ENCODE data around the gene WFDC5. TPM values are rescaled to one million over a fixed set of nuclear protein-coding genes. Genes with fewer than 3 reads are reported as not detected.
"Not testable (repeated sequence)": the region's sequence is repeated elsewhere in the genome, so short reads cannot be mapped to it uniquely, and the experiment has no call there.

The WFDC5 gene, protein sequence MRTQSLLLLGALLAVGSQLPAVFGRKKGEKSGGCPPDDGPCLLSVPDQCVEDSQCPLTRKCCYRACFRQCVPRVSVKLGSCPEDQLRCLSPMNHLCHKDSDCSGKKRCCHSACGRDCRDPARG
- polyA plus RNA-seq (ENCODE audit: insufficient read length) = not detected

DNA sequence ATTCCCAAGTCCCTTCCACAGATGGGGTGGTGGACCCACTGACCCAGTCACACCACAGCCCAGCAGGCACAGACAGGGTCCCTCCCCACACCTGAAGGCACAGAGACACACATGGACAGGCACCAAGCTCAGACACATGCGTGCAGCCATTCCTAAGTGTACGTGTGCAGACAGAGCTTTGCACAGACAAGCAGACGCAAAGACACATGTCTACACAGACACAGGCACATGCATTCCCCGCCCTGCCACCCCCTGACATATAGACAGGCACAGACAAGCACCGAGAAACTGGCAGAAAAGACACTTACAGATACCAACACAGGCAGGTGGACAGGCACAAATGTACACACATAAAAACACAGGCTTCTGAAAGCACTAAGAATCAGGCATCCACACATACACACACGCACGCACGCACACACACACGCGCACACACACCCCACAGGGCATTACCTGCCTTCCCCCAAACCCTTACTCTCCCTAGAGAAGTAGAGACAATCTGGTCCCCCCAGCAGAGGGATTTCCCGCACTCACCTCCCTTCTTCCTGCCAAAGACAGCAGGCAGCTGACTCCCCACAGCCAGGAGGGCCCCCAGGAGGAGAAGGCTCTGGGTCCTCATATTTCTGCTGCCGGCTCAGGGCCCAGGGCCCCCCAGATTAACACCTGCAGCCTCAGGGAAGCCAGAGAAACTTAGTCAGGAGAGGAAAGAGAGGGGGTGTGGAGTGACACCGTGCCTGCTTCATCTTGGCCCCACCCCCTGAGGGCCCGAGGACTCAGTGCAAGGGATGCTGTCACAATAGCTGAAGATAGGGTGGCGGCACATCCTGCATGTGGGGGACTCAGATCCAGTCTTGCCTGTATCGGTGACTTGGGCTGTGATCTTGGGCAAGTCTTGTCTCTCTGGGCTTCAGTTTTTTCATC is at the start of gene WFDC5:
Gene WFDC5 (minus strand): TSS at position 710 of the 921 bp plus-strand sequence. CDS start 91 bp downstream, at position 619.
- DNase-seq (ENCODE audit: low read depth) = no peak

DNA sequence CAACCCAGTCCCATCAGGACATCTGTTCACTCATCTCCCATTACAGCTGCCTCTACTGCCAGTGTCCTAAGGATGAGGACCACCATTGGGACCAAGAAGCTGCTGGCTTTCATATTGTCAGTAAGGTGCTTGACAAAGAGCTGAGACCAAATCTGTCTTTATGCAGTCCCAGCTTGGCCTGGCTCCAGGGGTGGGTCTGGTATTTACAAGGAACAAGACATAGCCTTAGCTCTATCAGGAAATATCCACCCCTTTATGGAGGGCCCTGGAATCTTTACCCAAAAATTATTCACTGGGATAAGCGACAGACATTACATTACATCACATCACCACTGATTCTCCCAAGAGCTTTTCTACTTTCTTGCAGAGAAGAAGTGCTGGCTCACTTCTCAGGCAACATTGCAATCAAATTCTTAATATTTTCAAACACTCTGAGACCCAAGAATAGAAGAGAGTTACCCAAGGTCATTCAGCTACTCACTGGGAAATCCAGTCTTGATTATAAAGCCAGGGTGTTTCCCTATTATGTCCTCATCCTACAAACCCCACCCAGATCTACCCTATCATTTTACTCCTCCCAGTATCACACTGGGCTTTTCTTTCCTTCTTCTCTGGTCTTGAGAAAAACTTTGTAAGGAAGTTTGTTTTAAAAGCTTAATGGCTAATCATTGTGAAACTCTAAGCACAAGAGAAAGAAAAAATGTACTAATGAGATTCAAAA is 48.3 kb upstream of the WFDC5 start:
- DNase-seq (ENCODE audit: low read depth) = no peak

DNA sequence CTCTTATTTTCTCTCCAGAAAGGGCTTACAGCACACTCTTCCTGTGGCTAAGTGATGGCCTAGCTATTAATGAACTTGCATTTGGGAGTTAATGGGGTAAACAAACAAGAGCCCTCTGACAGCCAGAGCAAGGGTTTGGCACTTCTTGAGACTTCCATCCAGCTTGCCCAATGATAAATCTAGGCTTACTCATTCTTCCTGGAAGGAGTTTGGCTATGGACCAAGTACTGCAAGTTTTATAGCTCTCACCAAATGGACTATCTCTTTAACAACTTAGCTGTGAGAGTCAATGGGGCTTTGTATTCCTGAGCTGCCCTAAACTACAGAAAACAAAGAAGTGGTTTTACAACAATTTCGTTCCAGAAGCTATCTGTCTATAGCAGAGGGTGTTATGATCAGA is 43.0 kb upstream of the WFDC5 start:
- no peak for DNase-seq (ENCODE audit: low read depth)

DNA sequence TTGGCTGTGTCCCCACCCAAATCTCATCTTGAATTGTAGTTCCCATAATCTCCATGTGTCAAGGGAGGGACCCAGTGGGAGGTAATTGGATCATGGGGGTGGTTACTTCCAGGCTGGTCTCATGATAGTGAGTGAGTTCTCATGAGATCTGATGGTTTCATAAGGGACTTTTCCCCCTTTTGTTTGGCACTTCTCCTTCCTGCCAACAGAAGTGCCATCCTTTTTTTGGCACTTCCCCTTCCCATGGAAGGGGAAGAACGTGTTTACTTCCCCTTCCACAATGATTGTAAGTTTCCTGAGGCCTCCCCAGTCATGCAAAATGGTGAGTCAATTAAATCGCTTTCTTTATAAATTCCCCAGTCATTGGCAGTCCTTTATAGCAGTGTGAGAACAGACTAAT is 41.7 kb upstream of the WFDC5 start:
- no peak for DNase-seq (ENCODE audit: low read depth)

DNA sequence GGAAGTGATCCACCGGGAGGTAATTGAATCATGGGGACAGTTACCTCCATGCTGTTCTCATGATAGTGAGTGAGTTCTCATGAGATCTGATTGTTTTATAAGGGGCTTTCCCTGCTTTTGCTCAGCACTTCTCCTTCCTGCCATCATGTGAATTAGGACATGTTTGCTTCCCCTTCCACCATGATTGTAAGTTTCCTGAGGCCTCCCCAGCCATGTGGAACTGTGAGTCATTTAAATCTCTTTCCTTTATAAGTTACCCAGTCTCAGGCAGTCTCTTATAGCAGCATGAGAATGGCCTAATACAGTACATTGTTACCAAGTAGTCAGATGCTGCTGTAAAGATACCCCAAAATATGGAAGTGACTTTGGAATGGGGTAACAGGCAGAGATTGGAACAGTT is 39.8 kb upstream of the WFDC5 start:
- DNase-seq (ENCODE audit: low read depth) = not testable (repeated sequence)

DNA sequence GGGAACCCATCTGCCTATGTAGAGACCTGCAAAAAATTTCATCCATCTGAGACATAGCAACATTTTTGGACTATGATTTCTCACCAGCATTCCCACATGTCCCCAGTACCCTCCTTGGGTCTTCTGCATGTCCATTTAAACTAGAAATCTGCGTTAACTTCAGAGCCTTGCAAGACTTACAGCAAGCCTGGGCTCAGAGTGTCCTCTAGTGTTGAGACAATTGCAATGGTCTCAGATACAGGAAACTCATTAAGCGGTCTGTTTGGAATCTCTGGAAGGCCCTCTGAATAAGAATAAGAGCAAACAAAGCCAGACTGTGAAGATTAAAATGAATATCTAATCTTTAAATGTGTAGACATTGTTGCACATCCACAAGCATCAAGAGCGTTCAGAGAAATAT is 39.2 kb upstream of the WFDC5 start:
- DNase-seq (ENCODE audit: low read depth) = no peak

DNA sequence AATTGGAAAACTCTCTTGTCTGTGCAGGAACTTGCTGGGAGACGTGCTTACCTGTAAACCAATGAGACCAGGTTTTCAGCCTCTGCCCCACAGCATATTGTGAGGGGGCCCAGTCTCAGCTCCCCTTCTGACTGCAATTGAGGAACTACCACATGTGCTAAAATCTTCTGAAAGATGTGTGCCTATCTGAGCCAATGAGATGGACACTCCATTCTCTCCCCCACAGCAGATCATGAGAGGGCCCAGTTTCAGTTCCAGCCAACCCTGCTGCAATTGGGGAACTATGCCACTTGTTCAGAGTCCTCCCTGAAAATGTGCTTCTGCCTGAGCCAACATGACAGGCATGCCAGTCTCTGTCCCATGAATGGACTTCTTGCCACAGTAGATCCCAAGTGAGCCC is 38.8 kb upstream of the WFDC5 start:
- no peak for DNase-seq (ENCODE audit: low read depth)

DNA sequence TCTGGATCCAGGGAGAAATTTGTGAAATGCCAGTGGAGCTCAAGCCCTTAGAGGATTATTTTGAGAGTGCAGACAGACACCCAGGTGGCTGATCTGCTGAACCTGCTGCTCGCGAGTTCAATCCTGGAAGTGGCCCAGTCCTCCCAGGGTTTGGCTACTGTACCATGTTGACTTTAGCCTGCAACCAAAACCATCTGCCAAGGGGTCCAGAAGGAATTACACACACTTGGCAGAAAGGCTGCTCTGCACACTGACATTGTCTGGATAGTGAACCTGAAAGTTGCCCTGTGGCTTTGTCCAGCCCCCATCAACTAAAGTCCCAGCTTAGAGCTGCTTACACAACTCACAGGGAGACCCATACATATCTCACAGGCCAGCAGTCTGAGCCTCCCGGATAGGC is 38.2 kb upstream of the WFDC5 start:
- DNase-seq (ENCODE audit: low read depth) = no peak

DNA sequence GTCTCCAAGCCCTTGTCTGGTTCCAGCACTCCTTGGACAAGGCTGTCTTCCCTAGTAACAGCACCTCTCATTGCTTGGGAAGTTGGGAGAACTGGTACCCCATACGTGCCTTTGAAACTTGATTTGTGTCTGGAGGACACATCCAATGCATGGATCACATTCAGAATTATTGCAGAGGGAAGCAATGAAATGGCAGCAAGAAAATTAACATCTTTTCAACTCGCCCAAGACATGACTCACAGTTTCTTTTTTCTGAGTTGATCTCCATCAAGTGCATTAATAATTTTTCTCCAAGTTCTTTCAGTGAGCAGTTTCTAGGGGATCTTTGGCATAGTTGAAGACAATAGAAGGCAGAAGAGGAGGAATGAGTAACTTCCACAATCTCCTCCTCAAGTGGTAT is 37.4 kb upstream of the WFDC5 start:
- no peak for DNase-seq (ENCODE audit: low read depth)

DNA sequence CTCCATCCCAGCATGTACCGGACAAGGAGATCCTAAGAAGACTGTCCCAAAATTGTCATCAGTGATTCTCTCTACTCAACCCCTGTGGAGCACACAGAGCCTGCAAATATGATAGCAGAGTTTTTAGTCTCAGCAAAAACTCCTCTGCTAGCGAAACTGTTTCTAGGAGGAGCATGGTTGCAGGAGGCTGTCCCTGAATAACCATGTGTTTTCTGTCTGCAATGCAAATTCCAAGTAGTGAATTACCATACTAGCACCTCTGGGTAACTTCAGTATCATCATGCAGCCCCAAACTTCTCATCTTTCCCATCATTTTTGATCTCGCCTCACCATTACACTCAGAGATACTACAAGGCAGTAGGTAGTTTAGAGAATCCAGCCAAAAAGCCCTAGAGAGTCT is 34.1 kb upstream of the WFDC5 start:
- DNase-seq (ENCODE audit: low read depth) = no peak

DNA sequence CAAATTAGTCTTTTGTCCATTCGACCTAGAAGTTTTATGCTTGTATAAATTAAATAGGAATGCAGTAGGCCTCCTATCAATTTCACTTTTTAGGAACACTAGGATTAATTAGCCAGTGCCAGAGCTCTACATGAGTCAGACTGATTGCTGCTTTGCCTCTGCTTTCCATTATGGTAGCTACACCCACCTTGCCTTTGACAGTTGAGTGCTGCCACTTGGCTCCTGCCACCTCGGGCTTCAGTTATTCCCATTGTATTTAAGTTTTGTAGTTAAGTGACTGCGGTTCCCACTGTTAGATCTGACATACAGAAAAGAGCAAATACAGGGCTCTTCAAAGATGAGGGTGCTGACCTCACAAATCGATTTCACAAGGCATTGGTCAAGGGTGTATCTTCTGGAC is 25.9 kb upstream of the WFDC5 start:
- no peak for DNase-seq (ENCODE audit: low read depth)

DNA sequence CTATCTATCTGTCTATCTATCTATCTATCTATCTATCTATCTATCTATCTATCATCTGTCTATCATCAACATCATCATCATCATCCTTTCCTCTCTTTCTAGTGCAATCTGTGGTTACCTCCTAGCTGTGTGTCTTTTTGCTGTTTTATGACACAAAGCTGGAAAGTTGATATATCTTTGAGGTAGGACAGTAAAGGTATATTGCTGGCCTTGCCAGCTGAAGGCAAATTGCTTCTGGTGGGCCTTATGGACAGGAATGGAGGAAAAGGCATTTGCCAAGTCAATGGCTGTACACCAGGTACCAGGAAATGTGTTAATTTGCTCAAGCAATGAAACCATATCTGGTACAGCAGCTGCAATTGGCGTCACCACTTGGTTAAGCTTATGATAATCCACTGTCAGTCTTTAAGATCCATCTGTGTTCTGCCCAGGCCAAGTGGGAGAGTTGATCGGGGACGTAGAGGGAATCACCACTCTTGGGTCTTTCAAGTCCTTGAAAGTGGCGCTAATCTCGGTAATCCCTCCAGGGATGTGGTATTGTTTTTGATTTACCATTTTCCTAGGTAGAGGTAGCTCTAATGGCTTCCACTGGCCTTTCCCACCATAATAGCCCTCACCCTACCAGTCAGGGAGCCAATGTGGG is 24.9 kb upstream of the WFDC5 start:
- DNase-seq (ENCODE audit: low read depth) = not testable (repeated sequence)

DNA sequence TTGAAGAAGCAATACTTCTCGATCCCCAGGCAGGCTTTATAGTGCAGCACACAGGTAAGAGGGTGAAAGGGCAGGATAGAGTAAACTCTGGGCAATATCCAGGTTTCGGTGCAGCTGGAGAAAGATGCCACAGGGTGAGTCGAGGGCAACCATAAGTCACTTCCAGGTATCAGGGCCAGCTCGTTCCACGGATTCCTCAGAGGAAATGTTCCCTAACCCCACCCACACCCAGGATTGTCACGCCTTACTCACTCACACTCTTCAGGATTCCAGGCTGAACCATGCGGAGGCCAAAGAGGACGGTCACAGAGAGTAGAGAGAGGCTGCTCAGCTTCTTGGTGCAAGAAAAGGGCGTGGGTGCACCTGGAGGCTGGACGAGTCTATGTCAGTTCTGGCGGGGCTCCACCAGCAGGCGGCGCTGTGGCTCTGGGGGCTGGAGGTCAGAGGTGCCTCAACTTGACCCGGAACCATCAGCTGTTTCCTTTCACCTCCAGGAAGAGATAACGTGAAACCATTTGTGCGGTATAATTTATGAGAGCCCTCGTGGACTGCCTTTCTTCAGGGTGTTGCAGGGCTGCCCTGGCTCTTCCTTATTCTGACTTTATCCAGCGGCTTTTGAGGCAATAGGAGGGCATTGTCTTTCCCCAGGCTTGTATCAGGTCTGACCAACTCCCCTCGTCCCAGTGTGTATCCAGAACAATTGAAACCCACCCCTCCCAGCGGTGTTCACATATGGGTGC is 23.8 kb upstream of the WFDC5 start:
- no peak for DNase-seq (ENCODE audit: low read depth)

DNA sequence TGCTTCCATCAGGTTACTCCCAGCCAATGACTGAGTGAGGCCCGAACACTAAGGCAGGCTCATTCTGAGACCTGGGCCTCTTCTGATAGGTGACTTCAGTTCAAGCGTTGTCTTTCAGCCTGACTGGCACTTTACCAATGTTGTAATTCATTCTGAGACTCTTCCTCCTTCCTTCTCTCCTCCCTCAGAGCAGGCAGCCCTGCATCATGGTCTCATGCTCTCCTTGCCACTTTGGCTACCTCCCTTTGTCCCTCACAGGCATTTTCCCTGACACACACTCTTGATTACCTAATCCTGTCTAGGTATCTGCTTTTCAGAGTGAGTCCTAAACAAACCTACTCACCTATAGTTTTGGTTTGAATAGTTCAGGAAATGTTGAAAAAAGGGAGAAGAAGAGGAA is 21.9 kb upstream of the WFDC5 start:
- no peak for DNase-seq (ENCODE audit: low read depth)

DNA sequence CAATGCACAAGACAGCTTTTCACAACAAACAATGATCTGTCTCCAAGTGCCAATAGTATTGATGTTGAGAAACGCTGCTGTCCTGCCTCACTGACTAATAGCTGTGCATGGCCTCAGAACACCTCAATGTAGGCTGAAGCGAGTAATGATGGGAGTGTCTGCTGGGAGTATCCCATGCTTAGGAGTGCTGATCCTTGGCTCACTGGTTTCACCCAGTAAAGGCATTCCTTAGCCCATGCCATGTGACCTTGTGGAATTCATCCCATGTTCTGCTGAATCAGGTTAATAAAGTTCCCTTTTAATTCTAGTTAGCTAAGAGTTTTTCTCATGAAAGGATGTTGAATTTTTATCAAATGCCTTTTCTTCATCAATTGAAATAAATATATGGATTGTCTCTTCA is 13.1 kb upstream of the WFDC5 start:
- DNase-seq (ENCODE audit: low read depth) = no peak

DNA sequence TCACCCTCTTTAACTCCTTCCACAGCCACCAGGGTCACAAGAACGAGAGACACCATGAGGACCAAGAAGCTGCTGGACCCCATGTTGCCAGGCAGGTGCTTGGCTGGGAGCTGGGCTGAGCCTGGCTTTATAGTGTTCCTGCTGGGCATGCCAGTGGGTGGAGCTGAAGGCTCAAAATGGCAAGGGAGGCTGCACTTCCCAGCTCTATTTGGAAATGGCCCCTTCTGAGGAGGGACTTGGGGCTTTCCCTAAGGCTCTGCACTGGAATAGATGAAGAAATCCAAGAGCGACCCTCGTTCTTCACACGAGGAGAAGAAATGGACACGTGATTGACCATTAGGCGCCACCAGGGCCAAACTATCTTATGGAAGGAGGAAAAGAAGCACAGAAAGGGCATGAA is 9.4 kb upstream of the WFDC5 start, which contains the start of gene WFDC12:
Gene WFDC12 (minus strand): TSS at position 101 of the 400 bp plus-strand sequence. CDS start 18 bp downstream, at position 83.
- no peak for DNase-seq (ENCODE audit: low read depth)

DNA sequence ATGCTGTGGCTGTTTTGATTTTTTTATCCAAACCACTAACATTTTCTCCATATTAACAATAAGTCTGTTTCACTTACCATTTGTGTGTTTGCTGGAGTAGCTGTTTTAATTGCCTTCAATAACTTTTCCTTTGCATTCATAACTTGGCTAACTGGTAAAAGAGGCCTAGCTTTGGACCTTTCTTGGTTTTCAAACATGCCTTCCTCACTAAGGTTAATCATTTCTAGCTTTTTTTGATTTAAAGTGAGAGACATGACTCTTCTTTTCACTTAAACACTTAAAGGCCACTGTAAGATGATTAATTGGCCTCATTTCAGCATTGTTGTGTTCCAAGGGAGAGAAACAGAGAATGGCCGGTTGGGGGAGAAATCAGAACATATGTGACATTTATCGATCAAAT is 6.4 kb upstream of the WFDC5 start:
- DNase-seq (ENCODE audit: low read depth) = no peak

DNA sequence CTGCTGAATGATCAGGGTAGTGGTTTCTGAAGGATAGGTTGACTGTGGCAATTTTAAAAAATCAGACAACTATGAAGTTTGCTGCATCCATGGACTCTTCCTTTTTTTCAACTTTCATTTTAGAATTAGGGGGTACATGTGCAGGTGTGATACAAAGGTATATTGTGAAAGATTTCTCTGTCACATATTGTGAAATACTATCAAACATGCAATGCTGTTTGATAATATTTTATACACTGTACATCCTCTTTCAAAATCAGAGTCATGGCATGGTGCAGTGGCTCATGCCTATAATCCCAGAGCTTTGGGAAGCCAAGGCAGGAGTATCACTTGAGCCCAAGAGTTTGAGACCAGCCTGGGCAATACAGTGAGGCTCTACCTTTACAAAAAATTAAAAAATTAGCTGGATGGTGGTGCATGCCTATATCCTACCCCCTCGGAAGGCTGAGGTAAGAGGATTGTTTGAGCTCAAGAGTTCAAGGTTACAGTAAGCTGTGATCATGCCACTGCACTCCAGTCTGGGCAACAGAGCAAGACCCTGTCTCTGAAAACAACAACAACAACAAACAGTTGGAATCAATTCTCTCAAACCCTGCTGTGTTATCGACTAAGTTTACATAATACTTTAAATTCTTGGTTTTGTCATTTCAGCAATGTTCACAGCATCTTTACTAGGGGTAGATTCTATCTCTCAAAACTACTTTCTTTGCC is 4.7 kb upstream of the WFDC5 start:
- DNase-seq (ENCODE audit: low read depth) = no peak

DNA sequence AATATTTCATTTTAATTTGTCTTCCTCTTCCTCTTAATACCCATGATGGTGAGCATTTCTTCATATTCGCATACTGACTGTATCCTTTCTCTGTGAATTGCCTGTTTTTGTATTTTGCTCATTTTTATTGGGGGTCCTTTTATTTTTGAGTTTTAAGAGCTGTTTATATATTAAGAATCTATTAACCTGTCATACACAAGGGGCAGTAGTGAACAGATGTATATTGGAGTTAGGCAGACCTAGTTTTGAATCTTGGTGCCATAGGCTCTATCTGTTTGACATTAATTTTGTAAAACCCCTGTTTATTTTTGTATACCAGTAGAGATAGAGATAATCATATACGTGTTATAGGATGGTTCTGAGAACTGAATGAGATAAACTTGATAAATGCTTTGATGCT is 3.1 kb upstream of the WFDC5 start:
- no peak for DNase-seq (ENCODE audit: low read depth)

DNA sequence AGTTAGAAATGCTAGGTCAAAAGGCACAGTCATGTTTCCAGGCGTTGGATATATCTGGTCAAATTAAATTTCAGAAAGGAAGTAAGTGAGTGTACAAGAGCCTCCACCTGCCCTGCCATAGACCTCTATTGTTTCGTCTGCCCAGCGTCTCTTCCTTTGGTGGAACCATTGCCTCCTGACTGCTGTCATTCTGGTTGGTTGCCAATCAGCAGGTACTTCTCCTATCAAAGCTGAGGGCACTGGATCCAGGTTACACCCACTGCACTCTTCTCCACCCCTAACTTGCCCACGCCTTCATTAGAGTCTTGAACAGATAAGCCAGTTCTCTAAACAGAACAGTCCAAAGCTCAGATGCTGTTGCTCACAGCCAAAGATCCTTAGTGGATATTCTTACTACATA is 2.6 kb upstream of the WFDC5 start:
- DNase-seq (ENCODE audit: low read depth) = no peak

DNA sequence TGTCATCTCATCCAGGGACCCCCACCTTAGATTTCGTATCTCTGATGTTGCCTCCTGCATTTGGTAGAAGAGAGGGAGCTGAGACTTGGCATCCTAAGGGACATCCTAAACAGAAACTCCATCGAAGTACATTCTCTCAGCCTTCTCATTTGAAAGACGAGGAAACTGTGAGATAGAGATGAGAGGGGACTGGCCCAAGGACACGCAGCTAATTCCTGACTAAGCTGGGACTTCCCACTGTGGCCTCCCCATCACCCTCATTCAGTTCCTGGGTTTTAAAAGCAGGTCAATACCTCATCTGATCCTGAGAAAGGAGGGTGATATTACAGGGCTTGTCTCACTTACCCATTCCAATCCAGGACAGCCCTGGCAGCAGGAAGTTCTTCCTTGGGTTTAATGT is 855 bp upstream of the WFDC5 start:
- DNase-seq (ENCODE audit: low read depth) = no peak
